SK-N-DZ (cell line): Measurements from ENCODE around the gene ZNF385B.

Experiments
- DNase-seq: peaks from one replicate; pipeline ENCODE4 v3.0.0-alpha.2; 2015; ENCODE audit warnings: low spot score
- small RNA-seq, 2 experiments: library from RNA; depleted of rRNA; stranded (forward); fragments of <200 nt; gene quantifications; one replicate each; pipeline ENCODE3, GENCODE V24; 2014

ZNF385B gene

DNA sequence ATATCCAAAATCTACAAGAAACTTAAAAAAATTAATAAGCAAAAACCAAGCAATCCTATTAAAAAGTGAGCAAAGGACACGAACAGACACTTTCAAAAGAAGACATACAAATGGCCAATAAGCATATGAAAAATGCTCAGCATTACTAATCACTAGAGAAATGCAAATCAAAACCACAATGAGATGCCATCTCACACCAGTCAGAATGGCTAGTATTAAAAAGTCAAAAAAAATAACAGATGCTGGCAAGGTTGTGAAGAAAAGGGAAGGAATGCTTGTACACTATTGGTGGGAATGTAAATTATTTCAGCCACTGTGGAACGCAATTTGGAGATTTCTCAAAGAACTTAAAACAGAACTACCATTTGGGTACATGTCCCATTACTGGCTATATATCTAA, 467.9 kb downstream of the ZNF385B start:
- no peak for DNase-seq

Small RNA genes within 50 kb of the gene (small RNA-seq; reads per million reads assigned to genes)
- gene MIR1258, result 0 to 0.04 reads per million in 2 experiments
